Measurements from ENCODE around the gene MUC20.
A peak's percentile ranks its signal among the peaks of the same experiment; 100 is the strongest.

The MUC20 gene

GRCh38 chr3:195754906-195755305, 34.1 kb downstream of the MUC20 start:
- no peak for DNase-seq (ENCODE audit: low read depth in 2 of 2, low spot score in 1 of 2)

DNA sequence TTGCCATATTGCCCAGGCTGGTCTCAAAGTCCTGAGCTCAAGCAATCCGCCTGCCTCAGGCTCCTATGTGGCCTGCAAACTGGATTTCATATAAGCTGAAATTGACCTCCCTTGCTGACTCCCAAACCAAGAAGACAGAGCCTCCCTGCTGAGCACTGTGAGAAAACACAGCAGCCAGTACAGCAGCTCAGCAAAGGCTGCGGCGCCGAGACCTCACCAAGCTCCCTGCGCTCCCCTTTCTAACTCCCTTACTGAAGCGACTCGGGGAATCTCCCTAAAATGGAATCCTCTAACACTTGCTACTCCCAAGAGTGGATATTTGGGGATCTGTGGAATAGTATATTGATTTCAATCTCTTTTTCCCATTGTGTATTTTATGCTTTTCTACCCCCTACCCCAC, 34.6 kb downstream of the MUC20 start:
- no peak for DNase-seq (ENCODE audit: low read depth in 2 of 2, low spot score in 1 of 2)

DNA sequence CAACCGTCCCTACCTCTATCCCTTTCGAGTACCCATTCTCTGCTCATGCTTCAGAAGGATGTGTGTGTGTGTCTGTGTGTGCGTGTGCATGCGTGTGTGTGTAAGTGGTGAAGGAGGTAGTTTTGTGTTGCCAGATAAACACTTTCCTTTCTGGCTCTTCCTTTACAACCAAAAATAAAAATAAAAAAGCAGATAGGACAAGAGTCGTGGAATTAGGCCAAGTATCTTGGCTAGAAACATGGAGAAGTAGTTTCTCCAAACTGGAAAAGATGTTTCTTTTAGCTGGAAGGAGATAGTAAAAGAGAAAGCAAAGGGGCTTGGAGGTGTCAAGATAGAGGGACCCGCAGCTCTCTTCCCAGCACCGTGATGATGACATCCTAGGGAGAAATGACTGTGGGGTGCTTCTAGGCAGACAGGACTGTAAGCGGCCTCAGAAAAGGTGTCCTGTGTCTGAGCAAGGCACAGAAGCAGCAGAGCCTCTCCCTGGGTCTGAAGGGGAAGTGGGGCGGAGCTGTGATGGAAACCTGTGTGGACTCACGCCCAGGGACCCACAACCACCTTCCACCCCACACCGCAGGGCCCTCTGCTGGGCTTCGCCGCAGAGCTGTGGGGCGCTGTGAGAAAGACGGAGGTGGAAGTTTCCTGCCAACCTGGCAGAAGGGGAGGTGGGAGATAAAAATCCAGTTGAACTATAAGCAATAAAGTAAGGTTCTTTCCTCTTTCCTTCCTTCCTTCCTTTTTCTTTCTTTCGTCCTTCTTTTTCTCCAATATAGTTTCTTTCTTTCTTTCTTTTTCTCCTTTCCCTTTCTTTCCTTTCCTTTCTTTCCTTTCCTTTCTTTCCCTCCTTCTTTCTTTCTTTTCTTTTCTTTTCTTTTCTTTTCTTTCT, 35.3 kb downstream of the MUC20 start:
- DNase-seq (ENCODE audit: low read depth in 2 of 2, low spot score in 1 of 2): peak in 1 of 2 donors; percentile 11

- no peak for DNase-seq (ENCODE audit: low read depth in 2 of 2, low spot score in 1 of 2)
Observed at GRCh38 chr3:195757438-195757770, 36.6 kb downstream of the MUC20 start.

- no peak for DNase-seq (ENCODE audit: low read depth in 2 of 2, low spot score in 1 of 2)
Observed at GRCh38 chr3:195757827-195758226, 37.0 kb downstream of the MUC20 start.

- DNase-seq (ENCODE audit: low read depth in 2 of 2, low spot score in 1 of 2): no peak
Observed at GRCh38 chr3:195758721-195759353, 38.1 kb downstream of the MUC20 start.

DNA sequence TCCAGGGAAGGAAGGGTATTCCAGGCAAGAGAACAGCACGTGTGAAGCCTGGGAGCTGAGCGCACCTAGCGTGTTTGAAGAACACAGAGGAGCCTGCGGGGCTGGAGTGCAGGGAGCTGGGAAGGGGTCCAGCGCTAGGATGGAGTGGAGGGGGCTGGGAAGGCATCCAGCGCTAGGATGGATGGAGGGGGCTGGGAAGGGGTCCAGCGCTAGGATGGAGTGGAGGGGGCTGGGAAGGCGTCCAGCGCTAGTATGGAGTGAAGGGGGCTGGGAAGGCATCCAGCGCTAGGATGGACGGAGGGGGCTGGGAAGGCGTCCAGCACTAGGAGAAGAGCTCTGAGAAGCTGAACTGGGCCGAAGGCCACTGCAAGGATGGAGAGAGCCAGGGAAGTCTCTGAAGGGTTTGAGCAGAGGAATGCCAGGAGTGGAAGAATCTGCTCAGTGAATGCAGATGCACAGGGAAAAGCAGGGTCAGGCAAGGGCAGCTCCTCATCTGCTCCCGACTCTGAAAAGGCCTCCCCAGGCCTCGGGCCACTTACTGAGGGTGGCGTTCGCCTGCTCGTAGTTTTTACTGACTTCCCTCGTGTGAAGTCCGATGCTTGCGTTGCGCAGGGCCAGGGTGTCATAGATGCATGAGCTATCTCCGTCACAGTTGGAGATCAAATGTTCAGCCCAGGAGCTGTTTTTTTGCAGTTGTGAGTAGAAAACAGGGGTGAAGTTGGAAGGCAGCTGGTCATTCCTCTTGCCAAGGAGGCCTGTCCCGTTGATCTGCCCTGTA, 39.8 kb downstream of the MUC20 start:
- DNase-seq (ENCODE audit: low read depth in 2 of 2, low spot score in 1 of 2): no peak

GRCh38 chr3:195761123-195761566, 40.4 kb downstream of the MUC20 start:
- no peak for DNase-seq (ENCODE audit: low read depth in 2 of 2, low spot score in 1 of 2)

DNA sequence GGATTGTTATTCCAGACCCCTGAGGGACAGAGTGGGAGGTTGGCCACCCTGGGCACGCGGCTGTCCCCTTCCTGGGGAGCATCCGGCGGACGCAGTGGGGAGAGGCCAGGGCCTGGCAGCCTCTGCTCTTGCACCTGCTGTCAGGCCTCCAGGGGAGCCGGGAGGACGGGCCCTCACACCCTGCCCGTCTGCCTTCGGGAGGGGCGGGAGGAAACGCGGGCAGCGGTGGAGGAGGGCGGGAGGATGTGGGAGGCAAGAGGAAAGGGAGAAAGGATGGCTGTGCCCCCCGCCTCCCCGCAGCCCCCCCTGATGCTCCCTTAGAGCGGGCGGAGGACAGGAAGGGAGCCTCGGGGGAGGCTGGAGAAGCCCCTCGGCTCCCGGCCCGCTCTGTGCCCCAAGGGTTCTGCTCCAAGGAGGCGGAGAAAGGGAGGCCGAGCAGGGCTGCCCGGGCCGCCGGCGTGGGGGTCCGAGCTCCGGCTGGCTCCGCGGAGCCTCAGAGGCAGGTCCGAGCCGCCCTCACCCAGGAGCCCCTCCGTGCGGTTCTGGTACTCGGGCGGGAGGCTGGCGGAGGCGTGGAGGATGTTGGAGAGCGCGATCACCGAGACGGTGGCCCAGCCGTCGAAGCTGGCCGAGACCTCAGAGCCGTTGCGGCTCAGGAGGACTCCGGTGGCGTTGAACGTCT, 40.9 kb downstream of the MUC20 start:
- DNase-seq (ENCODE audit: low read depth in 2 of 2, low spot score in 1 of 2): no peak

- no peak for DNase-seq (ENCODE audit: low read depth in 2 of 2, low spot score in 1 of 2)
Observed at GRCh38 chr3:195762249-195762585, 41.4 kb downstream of the MUC20 start.

DNA sequence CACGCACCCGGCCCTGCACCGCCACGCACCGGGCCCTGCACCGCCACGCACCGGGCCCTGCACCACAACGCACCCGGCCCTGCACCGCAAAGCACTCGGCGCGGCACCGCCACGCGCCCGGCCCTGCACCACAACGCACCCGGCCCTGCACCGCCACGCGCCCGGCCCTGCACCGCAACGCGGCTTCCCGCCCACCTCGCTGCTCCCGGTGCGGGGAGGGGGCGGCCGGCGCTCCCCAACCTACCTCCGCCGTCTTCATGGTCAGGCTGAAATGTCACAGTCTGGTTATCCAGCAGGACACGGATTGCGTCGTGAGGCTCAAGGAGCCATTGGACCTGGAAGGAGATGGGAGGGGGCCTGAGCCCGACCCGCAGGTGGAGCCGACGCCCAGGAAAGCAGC, 41.8 kb downstream of the MUC20 start:
- no peak for DNase-seq (ENCODE audit: low read depth in 2 of 2, low spot score in 1 of 2)

DNA sequence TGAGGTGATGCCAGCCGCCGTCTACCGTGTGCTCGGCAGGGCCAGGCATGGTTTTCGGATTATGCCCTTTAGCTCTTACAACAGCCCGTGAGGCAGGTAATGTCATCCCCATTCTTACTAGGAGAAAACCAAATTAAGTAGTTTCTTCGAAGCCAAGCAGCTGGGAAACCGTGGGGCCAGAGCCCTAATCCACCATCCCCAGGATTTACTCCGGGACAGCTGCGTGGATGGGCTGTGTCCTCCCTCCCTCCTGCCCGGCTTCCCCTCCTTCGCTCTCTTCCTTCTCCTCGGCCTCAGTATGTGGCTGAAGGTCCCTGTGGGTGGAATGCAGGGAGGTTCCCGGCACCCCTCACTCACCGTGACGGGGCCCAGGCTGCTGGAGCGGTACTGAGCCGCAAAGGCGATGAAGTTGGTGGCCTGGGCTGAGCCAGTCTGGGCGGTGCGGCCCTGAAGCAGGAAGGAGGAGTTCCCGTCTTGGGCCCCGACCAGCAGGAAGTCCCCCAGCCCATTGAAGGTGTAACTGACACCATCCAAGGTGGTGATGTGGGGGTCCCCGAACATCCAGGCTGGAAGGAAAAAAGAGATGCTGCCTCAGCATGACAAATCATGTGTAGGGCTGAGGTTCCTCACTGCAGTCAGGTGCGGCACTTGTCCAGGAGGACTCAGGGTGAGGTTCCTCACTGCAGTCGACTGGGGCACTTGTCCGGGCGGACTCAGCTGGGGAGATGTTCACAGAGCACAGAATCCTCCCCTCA, 42.5 kb downstream of the MUC20 start:
- DNase-seq (ENCODE audit: low read depth in 2 of 2, low spot score in 1 of 2): no peak

DNA sequence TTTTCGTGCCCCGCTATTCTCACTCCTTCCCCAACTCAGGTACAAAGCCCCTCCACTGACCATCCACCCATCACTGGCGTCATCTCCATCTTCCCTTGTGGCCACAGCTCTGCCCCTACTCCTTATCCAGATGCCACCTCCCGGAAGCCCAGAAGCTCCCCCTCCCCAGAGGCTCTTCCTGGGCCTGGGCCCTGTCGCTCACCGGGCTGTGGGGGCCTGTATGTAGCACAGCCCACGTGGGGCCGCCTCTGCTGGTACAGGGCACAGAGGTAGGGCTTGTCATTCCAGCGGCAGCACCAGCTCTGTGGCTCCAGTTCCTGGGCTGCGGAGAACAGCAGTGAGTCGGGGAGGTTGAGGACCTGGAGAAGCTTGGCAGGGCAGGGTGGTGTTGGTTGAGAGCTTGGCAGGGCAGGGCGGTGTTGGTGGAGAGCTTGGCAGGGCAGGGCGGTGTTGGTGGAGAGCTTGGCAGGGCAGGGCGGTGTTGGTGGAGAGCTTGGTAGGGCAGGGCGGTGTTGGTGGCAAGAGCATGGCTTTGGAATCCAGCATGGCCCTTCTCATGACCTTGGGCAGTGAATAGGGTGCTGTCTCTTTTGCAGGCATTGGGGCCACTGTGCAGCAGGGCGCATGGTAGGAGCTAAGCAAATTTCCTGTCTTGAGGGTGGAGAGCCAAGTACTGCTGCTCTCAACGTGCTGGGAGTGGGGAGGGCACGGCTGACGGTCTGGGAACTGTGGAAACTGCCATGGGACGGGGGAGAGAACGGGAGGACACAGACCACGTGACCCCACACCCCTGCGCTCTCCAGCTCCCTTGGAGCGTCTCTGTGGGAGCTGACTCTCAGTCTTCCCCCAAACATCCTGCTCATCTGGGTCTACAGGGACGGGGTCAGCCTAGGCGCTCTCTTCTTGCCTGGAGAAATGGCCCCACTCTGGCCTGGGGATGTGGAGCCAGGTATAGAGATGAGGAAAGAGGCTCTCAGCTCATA, 43.4 kb downstream of the MUC20 start:
- DNase-seq (ENCODE audit: low read depth in 2 of 2, low spot score in 1 of 2): no peak

- DNase-seq (ENCODE audit: low read depth in 2 of 2, low spot score in 1 of 2): no peak
Observed at GRCh38 chr3:195764961-195765706, 44.4 kb downstream of the MUC20 start.

DNA sequence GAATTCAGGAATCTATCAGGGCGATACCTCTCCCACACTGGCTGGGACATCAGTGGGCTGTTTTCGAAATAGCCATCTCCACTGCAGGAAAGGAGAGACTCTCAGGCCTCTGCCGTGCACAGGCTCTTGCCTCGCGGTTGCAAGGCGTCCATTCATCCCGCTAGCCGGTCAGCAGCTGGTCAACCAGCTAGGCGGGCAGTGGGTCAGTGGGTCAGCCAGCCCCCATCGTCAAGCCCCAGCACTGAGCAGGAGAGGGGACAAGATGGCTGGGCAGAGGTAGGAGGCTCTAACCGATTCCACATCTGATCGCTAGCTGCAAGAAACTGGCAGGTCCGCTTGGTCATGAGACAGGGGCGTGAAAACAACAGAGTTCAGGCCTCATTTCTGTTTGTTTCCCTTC, 45.9 kb downstream of the MUC20 start:
- DNase-seq (ENCODE audit: low read depth in 2 of 2, low spot score in 1 of 2): no peak

- no peak for DNase-seq (ENCODE audit: low read depth in 2 of 2, low spot score in 1 of 2)
Observed at GRCh38 chr3:195767792-195768191, 47.0 kb downstream of the MUC20 start.

- DNase-seq (ENCODE audit: low read depth in 2 of 2, low spot score in 1 of 2): no peak
Observed at GRCh38 chr3:195768414-195768813, 47.6 kb downstream of the MUC20 start.

GRCh38 chr3:195768831-195769303, 48.1 kb downstream of the MUC20 start:
- no peak for DNase-seq (ENCODE audit: low read depth in 2 of 2, low spot score in 1 of 2)

- no peak for DNase-seq (ENCODE audit: low read depth in 2 of 2, low spot score in 1 of 2)
Observed at GRCh38 chr3:195769551-195769950, 48.8 kb downstream of the MUC20 start.
